ENCODE data around the gene SH3BP4.

The SH3BP4 gene

DNA sequence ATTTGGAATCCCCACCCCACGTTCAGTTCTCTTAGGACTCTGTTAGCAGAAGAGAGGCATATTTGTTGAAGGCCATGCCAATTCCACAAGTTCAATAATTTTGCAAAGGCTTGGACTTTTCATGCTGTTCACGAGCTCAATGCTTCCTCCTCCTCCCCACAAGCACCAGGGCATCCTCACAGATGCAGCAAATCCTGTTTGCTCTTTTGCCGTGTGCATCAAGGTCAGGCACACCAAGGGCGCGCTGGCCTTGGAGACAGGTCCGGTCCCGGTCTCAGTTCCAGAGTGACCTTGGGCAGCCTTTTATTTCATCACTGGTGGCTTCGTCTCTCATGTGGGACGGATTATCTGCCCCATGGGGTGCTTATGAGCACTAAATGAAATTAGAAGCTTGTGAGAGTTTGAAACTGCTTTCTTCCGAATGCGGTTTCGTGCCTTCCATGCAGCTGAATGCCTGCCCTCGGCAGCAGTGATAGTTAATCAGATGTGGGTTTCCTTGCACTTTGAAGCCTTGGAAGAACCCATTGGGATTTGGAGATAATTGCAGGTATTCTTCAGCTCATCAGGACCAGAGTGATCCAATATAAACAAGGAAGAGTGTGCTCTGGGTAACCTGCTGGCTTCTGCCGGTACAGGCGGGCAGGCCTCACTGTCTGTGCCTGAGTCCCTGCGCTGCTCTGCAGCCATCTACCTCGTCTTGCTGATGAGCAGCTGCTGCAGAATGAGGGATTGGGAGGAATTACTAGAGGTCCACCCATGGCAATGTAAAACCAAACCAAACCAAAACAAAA, 140.8 kb downstream of the SH3BP4 start:
- DNase-seq, result no peak

DNA sequence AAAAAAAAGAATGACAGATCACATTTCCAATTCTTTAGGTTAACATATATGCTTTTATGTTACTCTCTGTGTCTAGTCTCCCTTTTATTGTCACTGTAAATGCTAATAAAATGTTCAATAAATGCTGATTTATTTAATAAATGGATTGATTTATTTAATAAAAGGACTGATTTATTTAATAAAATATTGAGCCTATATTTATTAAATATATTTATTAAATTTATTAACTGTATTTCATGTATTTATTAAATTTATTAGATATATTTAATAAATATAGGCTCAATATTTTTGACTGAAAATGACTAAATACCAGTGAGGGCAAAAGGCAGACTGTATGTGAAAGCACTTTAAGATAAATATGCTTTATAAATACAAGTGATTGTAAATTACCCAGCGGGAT, 142.6 kb downstream of the SH3BP4 start:
- no peak for DNase-seq

GRCh38 chr2:235095569-235095968, 143.8 kb downstream of the SH3BP4 start:
- DNase-seq, result no peak

- no peak for DNase-seq
These were observed 144.6 kb downstream of the SH3BP4 start for GRCh38 chr2:235096447-235096846.

- no peak for DNase-seq
These were observed 145.4 kb downstream of the SH3BP4 start for GRCh38 chr2:235097196-235097595.

DNA sequence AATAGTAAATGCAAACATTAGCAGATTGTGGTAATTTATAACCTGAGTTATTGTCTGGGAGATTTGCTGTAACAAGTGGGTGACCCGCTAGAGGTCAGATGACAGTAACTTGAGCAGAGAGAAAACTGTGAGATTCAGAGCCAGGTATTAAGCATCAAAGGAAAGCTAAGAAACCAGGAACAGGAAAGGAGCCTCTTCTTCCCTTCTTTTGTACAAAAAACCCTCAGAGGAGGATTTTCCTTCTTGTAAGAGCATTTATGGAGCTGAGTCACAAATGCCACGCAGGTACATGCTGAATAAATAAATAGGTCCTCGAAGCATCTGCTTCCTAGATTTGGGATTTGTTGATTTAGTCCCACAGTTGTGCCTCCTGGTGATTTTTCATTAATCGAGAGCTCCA, 146.5 kb downstream of the SH3BP4 start:
- peak; percentile 52 to 84 (median 56) for DNase-seq

GRCh38 chr2:235098736-235099494, 147.1 kb downstream of the SH3BP4 start:
- no peak for DNase-seq

DNA sequence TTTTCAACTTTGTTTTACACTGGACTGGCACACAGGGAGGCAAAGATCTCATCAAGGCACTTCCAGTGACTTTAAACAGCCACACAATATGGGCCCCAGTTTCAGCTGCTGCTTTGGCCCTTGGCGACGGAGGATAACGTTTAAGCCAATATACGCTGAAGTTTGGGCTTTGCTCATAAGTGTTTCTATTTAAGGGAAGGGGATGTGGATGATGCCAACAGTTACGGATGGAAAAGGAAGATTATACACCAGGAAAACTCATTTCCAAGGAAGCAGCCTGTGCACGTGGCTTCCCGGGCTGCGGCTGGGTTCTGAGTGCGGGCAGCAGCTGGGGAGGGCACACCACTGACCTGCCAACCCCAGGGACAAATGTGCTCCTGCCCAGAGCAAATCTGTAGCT, 151.1 kb downstream of the SH3BP4 start:
- no peak for DNase-seq

Measured in NCI-H1417 (cell line).